GM19397 (cell line): Measurements from ENCODE around the gene CAMK1D.
A peak's percentile ranks its signal among the peaks of the same experiment; 100 is the strongest.
"Not testable (repeated sequence)": the region's sequence is repeated elsewhere in the genome, so short reads cannot be mapped to it uniquely, and the experiment has no call there.

Source experiments
- ATAC-seq: cut with Tn5 transposase; IDR thresholded peaks from one replicate; pipeline ENCODE4 v1.9.1; 2021; ENCODE audit warnings: mild to moderate bottlenecking, moderate library complexity; ENCODE audit not compliant: unreplicated experiment

Gene CAMK1D

GRCh38 chr10:12543589-12543988 is 194.2 kb downstream of the CAMK1D start:
- ATAC-seq = no peak

- ATAC-seq = not testable (repeated sequence)
Measured at GRCh38 chr10:12546160-12546802, 196.9 kb downstream of the CAMK1D start.

GRCh38 chr10:12547301-12547771 is 198.0 kb downstream of the CAMK1D start:
- no peak for ATAC-seq

- no peak for ATAC-seq
Measured at GRCh38 chr10:12549297-12549696, 199.9 kb downstream of the CAMK1D start.

GRCh38 chr10:12550994-12551393 is 201.6 kb downstream of the CAMK1D start:
- no peak for ATAC-seq

- ATAC-seq = no peak
Measured at GRCh38 chr10:12556039-12556438, 206.7 kb downstream of the CAMK1D start.

- ATAC-seq = no peak
Measured at GRCh38 chr10:12559578-12560178, 210.3 kb downstream of the CAMK1D start.

- ATAC-seq = no peak
Measured at GRCh38 chr10:12561307-12561706, 212.0 kb downstream of the CAMK1D start.

GRCh38 chr10:12561720-12562119 is 212.4 kb downstream of the CAMK1D start:
- ATAC-seq = no peak

GRCh38 chr10:12563489-12563888 is 214.1 kb downstream of the CAMK1D start:
- no peak for ATAC-seq

- no peak for ATAC-seq
Measured at GRCh38 chr10:12564173-12564572, 214.8 kb downstream of the CAMK1D start.

- ATAC-seq = no peak
Measured at GRCh38 chr10:12566161-12567115, 217.1 kb downstream of the CAMK1D start.

- no peak for ATAC-seq
Measured at GRCh38 chr10:12568391-12569009, 219.2 kb downstream of the CAMK1D start.

GRCh38 chr10:12572281-12572680 is 222.9 kb downstream of the CAMK1D start:
- ATAC-seq = no peak

GRCh38 chr10:12577610-12578009 is 228.3 kb downstream of the CAMK1D start:
- ATAC-seq = no peak

- ATAC-seq = peak; percentile 92
Measured at GRCh38 chr10:12579954-12580858, 230.9 kb downstream of the CAMK1D start.

- ATAC-seq = no peak
Measured at GRCh38 chr10:12583891-12584595, 234.7 kb downstream of the CAMK1D start.

- no peak for ATAC-seq
Measured at GRCh38 chr10:12586741-12587140, 237.4 kb downstream of the CAMK1D start.

GRCh38 chr10:12587451-12587888 is 238.1 kb downstream of the CAMK1D start:
- ATAC-seq = no peak
